ENCODE measurements around the gene BMP6. TPM values are rescaled to one million over a fixed set of nuclear protein-coding genes. Genes with fewer than 3 reads are reported as not detected.
A peak's percentile ranks its signal among the peaks of the same experiment; 100 is the strongest.

The BMP6 gene
- total and polyA plus RNA-seq, 2 donors (not counting 3 experiments of a cell fraction or from before 2014, with no cell fraction given), result 221 to 276 TPM

DNA sequence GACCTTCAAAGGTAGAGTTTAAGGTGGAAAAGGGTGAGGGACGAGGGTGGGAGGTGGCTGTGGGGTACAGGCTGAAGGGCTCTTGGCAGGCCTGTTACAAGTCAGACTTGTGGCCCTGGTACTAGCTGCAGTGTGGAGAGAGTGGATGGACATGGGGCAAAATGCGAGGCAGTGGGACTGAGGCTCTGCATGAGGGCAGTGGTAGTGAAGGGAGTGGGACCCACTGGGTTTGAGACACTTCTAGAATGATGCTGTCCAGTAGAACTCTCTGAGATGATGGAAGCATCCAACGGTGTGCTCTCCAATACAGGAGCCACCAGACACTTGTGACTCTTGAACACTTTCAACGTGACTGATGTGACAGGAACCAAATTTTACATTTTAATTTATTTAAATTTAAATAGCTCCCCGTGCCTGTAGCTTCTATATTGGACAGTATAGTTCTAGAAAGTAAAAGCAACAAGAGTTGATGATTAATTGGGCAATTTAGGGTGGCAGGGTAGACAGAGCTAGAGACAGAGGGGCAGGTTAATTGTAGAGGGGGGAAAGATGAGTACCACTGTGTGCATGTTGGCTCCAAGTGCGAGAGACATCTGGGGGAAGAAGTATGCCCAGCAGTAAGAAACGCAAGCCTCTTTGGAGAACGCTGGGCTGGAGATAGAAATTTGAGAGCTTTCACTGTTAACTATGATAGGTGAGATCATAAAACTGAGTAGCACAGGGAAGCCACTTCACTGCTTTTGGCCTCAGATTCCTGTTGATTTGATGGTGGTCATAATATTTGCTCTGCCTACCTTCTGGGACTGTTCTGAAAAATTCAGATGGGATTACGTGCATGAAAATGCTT lies 107.2 kb downstream of the BMP6 start:
- H4K20me1 ChIP-seq (replicated peaks; ENCODE audit: control insufficient read depth, extremely low read depth, insufficient read depth, low read length), result peaks cover 13% of the 10 kb centered on the region
- intact Hi-C loops (cut with micrococcal nuclease) (no loop called here), dilution Hi-C loops (cut with MboI; ENCODE audit: extremely low pct_ligation_motif_present, low sequenced_read_pairs) (no loop called here)
- no peaks in the 10 kb centered on the region for H3K9me3 ChIP-seq (replicated peaks; ENCODE audit: control insufficient read depth, insufficient read depth, low read length)
- DNase-seq (ENCODE audit: low read depth, low spot score) (no peak), FAIRE-seq (no peak)
- CTCF ChIA-PET, result interaction anchor here (1.6 kb wide), 1 partner anchor 111 kb away, joined by 3 read pairs; no protein-coding TSS in a partner anchor
- peaks cover 8 to 17% of the 10 kb centered on the region in 2 experiments for H3K36me3 ChIP-seq (ENCODE audit: control insufficient read depth in 2 of 2, extremely low read depth in 1 of 2, insufficient read depth in 2 of 2, low read length in 2 of 2)
- POLR2A ChIA-PET, result no interaction called here
- H3K9me1 ChIP-seq (replicated peaks; ENCODE audit: control insufficient read depth, extremely low read depth, insufficient read depth, low read length), result no peaks in the 10 kb centered on the region
- no peak overlapping the region for H3K4me3 ChIP-seq (replicated peaks in 1 of 3; ENCODE audit: insufficient read depth in 1 of 3, low read depth in 1 of 3, low read length in 3 of 3)
- H2AFZ ChIP-seq (ENCODE audit: low read depth, low read length), result no peak overlapping the region
- TF ChIP-seq, protein P1, sequence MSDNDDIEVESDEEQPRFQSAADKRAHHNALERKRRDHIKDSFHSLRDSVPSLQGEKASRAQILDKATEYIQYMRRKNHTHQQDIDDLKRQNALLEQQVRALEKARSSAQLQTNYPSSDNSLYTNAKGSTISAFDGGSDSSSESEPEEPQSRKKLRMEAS (IDR thresholded peaks at IDR 0.05; ENCODE audit: insufficient read depth, insufficient read length), result no peak
- peaks cover 100% of the 10 kb centered on the region for H3K79me2 ChIP-seq (ENCODE audit: control insufficient read depth, insufficient read depth, low read length)
- no peak overlapping the region for H3K27ac ChIP-seq (ENCODE audit: insufficient read depth, low read depth, low read length)
- H3K4me1 ChIP-seq (ENCODE audit: control insufficient read depth, extremely low read depth, insufficient read depth, low read length), result peaks cover 15% of the 10 kb centered on the region
- no peaks in the 10 kb centered on the region for H3K27me3 ChIP-seq (ENCODE audit: control insufficient read depth in 2 of 2, insufficient read depth in 2 of 2, low read length in 2 of 2)
- no TSS peak for BruUV-seq (replicated peaks)
- H3K9ac ChIP-seq (replicated peaks; ENCODE audit: extremely low read depth, insufficient read depth, low read length), result no peak overlapping the region
- H3K4me2 ChIP-seq (ENCODE audit: insufficient read depth, low read length), result no peak overlapping the region

DNA sequence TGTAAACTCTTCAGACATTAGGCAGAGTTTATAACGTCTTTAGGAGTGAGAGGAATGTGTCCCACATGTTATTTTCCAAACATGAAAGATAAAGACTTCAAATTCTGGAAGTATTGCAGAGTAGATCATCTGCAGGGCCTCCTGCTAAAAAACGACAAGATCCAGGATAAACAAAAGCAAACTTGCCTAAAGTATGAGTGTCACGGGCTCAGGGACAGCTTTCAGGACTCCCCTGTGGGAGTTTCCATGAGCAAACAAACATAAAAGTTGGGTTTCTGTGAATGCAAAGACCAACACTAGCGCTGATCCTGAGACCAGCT lies 107.8 kb downstream of the BMP6 start:
- BruUV-seq (replicated peaks), result no TSS peak
- TF ChIP-seq POLR2A (IDR thresholded peaks at IDR 0.05; ENCODE audit: low read depth, low read length) (no peak), EZH2 (IDR thresholded peaks at IDR 0.05; ENCODE audit: borderline replicate concordance, low read depth, low read length, severe bottlenecking) (no peak), POLR2AphosphoS5 (IDR thresholded peaks at IDR 0.05; ENCODE audit: insufficient read depth, low read depth, low read length) (no peak), JUN (IDR thresholded peaks at IDR 0.05; ENCODE audit: borderline replicate concordance, insufficient read depth, insufficient read length, low read depth) (no peak)
- TF ChIP-seq, protein P2, sequence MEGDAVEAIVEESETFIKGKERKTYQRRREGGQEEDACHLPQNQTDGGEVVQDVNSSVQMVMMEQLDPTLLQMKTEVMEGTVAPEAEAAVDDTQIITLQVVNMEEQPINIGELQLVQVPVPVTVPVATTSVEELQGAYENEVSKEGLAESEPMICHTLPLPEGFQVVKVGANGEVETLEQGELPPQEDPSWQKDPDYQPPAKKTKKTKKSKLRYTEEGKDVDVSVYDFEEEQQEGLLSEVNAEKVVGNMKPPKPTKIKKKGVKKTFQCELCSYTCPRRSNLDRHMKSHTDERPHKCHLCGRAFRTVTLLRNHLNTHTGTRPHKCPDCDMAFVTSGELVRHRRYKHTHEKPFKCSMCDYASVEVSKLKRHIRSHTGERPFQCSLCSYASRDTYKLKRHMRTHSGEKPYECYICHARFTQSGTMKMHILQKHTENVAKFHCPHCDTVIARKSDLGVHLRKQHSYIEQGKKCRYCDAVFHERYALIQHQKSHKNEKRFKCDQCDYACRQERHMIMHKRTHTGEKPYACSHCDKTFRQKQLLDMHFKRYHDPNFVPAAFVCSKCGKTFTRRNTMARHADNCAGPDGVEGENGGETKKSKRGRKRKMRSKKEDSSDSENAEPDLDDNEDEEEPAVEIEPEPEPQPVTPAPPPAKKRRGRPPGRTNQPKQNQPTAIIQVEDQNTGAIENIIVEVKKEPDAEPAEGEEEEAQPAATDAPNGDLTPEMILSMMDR (IDR thresholded peaks at IDR 0.05; ENCODE audit: extremely low read depth in 1 of 2, insufficient read depth in 1 of 2, low read depth in 1 of 2, low read length in 2 of 2), result no peak
- no peak overlapping the region for H3K4me3 ChIP-seq (replicated peaks in 1 of 3; ENCODE audit: insufficient read depth in 1 of 3, low read depth in 1 of 3, low read length in 3 of 3)
- FAIRE-seq (no peak), DNase-seq (ENCODE audit: low read depth, low spot score) (no peak)
- no peaks in the 10 kb centered on the region for H3K9me3 ChIP-seq (replicated peaks; ENCODE audit: control insufficient read depth, insufficient read depth, low read length)
- H3K27ac ChIP-seq (ENCODE audit: insufficient read depth, low read depth, low read length), result peak overlapping the region; percentile 2
- intact Hi-C loops (cut with micrococcal nuclease), result no loop called here
- POLR2A ChIA-PET, result no interaction called here
- dilution Hi-C loops (cut with MboI; ENCODE audit: extremely low pct_ligation_motif_present, low sequenced_read_pairs), result no loop called here
- no peaks in the 10 kb centered on the region for H3K27me3 ChIP-seq (ENCODE audit: control insufficient read depth in 2 of 2, insufficient read depth in 2 of 2, low read length in 2 of 2)
- CTCF ChIA-PET, result no interaction called here
- no peak overlapping the region for H2AFZ ChIP-seq (ENCODE audit: low read depth, low read length)
- H3K9ac ChIP-seq (replicated peaks; ENCODE audit: extremely low read depth, insufficient read depth, low read length), result no peak overlapping the region
- H3K9me1 ChIP-seq (replicated peaks; ENCODE audit: control insufficient read depth, extremely low read depth, insufficient read depth, low read length), result no peaks in the 10 kb centered on the region
- H3K4me1 ChIP-seq (ENCODE audit: control insufficient read depth, extremely low read depth, insufficient read depth, low read length), result peaks cover 9% of the 10 kb centered on the region
- H4K20me1 ChIP-seq (replicated peaks; ENCODE audit: control insufficient read depth, extremely low read depth, insufficient read depth, low read length), result peaks cover 11% of the 10 kb centered on the region
- no peak overlapping the region for H3K4me2 ChIP-seq (ENCODE audit: insufficient read depth, low read length)
- H3K79me2 ChIP-seq (ENCODE audit: control insufficient read depth, insufficient read depth, low read length), result peaks cover 98% of the 10 kb centered on the region
- H3K36me3 ChIP-seq (ENCODE audit: control insufficient read depth in 2 of 2, extremely low read depth in 1 of 2, insufficient read depth in 2 of 2, low read length in 2 of 2), result peaks cover 5 to 14% of the 10 kb centered on the region in 2 experiments

Data from endothelial cell of umbilical vein (primary cell).